Astrocyte (in vitro differentiated cells and primary cell): ENCODE data around the gene SWT1. TPM values are rescaled to one million over a fixed set of nuclear protein-coding genes. Genes with fewer than 3 reads are reported as not detected.
A peak's percentile ranks its signal among the peaks of the same experiment; 100 is the strongest.

Experiments used
- DNase-seq: peaks from one replicate; pipeline ENCODE4 v3.0.0-alpha.2; 2010; ENCODE audit warnings: low read depth
- FAIRE-seq: peaks from 2 replicates; lab custom pipeline; 2011; peaks lifted over from hg19 to GRCh38; lab: Jason Lieb, UNC
- H2AFZ ChIP-seq: 2 replicates; pipeline ENCODE4 v1.6.0; 2012; ENCODE audit warnings: low read depth, low read length, inconsistent platforms
- H3K27ac ChIP-seq: 2 replicates; pipeline ENCODE4 v1.5.1; 2011; ENCODE audit warnings: low read depth, low read length, inconsistent platforms
- H3K27me3 ChIP-seq: 2 replicates; pipeline ENCODE4 v1.6.0; 2011; ENCODE audit warnings: low read length, inconsistent platforms; ENCODE audit not compliant: insufficient read depth
- H3K36me3 ChIP-seq: 2 replicates; pipeline ENCODE4 v1.5.1; 2011; ENCODE audit warnings: low read length, inconsistent platforms; ENCODE audit not compliant: insufficient read depth
- H3K4me1 ChIP-seq: 2 replicates; pipeline ENCODE4 v1.5.1; 2011; ENCODE audit warnings: low read length, inconsistent platforms; ENCODE audit not compliant: insufficient read depth
- H3K4me2 ChIP-seq: 2 replicates; pipeline ENCODE4 v1.6.0; 2012; ENCODE audit warnings: low read length, inconsistent platforms
- H3K4me3 ChIP-seq: 2 replicates; pipeline ENCODE4 v1.5.1; 2011; ENCODE audit warnings: low read depth, mild to moderate bottlenecking, low read length, inconsistent platforms; ENCODE audit not compliant: insufficient read depth
- H3K79me2 ChIP-seq: 2 replicates; pipeline ENCODE4 v1.6.0; 2012; ENCODE audit warnings: mild to moderate bottlenecking, low read length, inconsistent platforms; ENCODE audit not compliant: insufficient read depth
- H3K9ac ChIP-seq: 2 replicates; pipeline ENCODE4 v1.6.0; 2012; ENCODE audit warnings: mild to moderate bottlenecking, low read length, inconsistent platforms
- H3K9me3 ChIP-seq: 2 replicates; pipeline ENCODE4 v1.5.1; 2012; ENCODE audit warnings: low read depth, mild to moderate bottlenecking, low read length, inconsistent platforms; ENCODE audit not compliant: insufficient read depth
- H4K20me1 ChIP-seq: 2 replicates; pipeline ENCODE4 v1.6.0; 2012; ENCODE audit warnings: low read length, inconsistent platforms; ENCODE audit not compliant: insufficient read depth
- H3K27ac Mint-ChIP-seq: one replicate; pipeline ENCODE4 v1.8.0; 2021; ENCODE audit warnings: mild to moderate bottlenecking, mixed read lengths; ENCODE audit not compliant: unreplicated experiment
- H3K27me3 Mint-ChIP-seq: one replicate; pipeline ENCODE4 v1.8.0; 2021; ENCODE audit warnings: low read depth, mixed read lengths; ENCODE audit not compliant: unreplicated experiment
- H3K36me3 Mint-ChIP-seq: one replicate; pipeline ENCODE4 v1.8.0; 2021; ENCODE audit warnings: low read depth, mixed read lengths; ENCODE audit not compliant: unreplicated experiment
- H3K4me1 Mint-ChIP-seq: one replicate; pipeline ENCODE4 v1.8.0; 2021; ENCODE audit warnings: low read depth, mixed read lengths; ENCODE audit not compliant: unreplicated experiment
- H3K4me3 Mint-ChIP-seq: one replicate; pipeline ENCODE4 v1.8.0; 2021; ENCODE audit warnings: mild to moderate bottlenecking, moderate library complexity, mixed read lengths; ENCODE audit not compliant: unreplicated experiment
- H3K9me3 Mint-ChIP-seq: one replicate; pipeline ENCODE4 v1.8.0; 2021; ENCODE audit warnings: mild to moderate bottlenecking, mixed read lengths; ENCODE audit not compliant: unreplicated experiment
- EZH2 ChIP-seq: IDR thresholded peaks from 2 replicates; pipeline ENCODE4 v1.6.1; 2012; ENCODE audit warnings: mild to moderate bottlenecking, low read length, inconsistent platforms; ENCODE audit not compliant: insufficient read depth
- total RNA-seq: library from RNA; stranded (reverse); gene quantifications from 2 replicates; pipeline ENCODE4 v1.2.1, GENCODE V29; 2021
- TF ChIP-seq, protein P1 (sequence below): IDR thresholded peaks from 2 replicates; pipeline ENCODE4 v1.5.1; 2011; ENCODE audit warnings: low read depth, mild to moderate bottlenecking, inconsistent platforms, low read length, moderate library complexity; ENCODE audit not compliant: insufficient read depth

The SWT1 gene
- total RNA-seq, 1 donor from 2014 or later, result 5.4 TPM

DNA sequence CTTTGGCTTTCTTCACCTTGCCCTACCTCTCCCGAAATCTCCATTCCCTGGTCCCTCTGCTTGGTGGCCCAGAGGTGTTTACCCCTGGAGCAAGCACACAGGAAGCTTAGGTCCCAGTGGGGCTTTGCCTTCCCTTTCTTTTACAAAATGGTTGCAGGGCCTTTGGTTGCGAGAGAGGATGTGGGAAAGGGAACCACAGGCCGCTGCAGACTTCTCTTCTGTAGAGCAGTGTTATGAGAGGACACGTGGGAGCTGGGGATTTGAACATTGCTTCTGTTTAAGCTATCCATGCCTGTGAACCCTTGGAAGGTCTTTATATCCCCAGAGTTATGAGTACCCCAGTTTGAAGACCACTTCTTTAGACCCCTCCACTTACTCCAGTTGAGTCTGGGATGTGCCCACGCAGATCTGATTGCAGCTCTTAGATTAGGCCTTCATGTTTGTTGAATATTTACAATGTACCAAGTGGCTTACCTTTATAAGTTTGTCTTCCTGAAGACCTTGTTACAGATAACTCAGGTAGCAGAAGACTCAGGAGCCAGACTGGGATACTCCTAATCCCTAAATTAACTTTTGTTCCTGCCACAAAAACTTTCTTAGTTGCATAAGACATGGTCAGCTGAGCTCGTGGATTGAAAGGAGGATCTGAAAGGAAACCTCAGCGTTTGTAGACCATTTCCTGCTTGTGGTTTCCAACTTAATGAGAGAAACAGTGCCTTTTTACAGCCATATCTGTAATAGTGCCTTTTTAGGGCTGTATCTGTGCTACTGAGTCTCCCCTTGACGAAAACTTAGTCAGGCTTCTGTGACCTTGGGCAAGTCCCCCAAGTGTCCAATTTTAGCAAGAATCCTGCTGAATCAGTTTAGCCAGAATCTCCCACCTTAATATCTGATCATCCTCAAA lies 182.0 kb downstream of the SWT1 start:
- Histone ChIP-seq H4K20me1 (no peaks in the 10 kb centered on the region), H3K36me3 (no peaks in the 10 kb centered on the region), H3K79me2 (no peaks in the 10 kb centered on the region), H3K9me3 (no peaks in the 10 kb centered on the region), H3K4me1 (no peaks in the 10 kb centered on the region), H3K27me3 (no peaks in the 10 kb centered on the region), H3K4me3 (no peak overlapping the region), H3K9ac (no peak overlapping the region), H2AFZ (no peak overlapping the region), H3K4me2 (no peak overlapping the region), H3K27ac (no peak overlapping the region)
- Mint-ChIP-seq H3K27ac (no peak overlapping the region), H3K27me3 (no peaks in the 10 kb centered on the region), H3K4me1 (peaks cover 15% of the 10 kb centered on the region), H3K4me3 (no peak overlapping the region), H3K36me3 (no peaks in the 10 kb centered on the region), H3K9me3 (no peaks in the 10 kb centered on the region)
- FAIRE-seq (no peak), DNase-seq (peak; percentile 45)
- TF ChIP-seq, protein P1, sequence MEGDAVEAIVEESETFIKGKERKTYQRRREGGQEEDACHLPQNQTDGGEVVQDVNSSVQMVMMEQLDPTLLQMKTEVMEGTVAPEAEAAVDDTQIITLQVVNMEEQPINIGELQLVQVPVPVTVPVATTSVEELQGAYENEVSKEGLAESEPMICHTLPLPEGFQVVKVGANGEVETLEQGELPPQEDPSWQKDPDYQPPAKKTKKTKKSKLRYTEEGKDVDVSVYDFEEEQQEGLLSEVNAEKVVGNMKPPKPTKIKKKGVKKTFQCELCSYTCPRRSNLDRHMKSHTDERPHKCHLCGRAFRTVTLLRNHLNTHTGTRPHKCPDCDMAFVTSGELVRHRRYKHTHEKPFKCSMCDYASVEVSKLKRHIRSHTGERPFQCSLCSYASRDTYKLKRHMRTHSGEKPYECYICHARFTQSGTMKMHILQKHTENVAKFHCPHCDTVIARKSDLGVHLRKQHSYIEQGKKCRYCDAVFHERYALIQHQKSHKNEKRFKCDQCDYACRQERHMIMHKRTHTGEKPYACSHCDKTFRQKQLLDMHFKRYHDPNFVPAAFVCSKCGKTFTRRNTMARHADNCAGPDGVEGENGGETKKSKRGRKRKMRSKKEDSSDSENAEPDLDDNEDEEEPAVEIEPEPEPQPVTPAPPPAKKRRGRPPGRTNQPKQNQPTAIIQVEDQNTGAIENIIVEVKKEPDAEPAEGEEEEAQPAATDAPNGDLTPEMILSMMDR, result no peak
- no peak for TF ChIP-seq EZH2

DNA sequence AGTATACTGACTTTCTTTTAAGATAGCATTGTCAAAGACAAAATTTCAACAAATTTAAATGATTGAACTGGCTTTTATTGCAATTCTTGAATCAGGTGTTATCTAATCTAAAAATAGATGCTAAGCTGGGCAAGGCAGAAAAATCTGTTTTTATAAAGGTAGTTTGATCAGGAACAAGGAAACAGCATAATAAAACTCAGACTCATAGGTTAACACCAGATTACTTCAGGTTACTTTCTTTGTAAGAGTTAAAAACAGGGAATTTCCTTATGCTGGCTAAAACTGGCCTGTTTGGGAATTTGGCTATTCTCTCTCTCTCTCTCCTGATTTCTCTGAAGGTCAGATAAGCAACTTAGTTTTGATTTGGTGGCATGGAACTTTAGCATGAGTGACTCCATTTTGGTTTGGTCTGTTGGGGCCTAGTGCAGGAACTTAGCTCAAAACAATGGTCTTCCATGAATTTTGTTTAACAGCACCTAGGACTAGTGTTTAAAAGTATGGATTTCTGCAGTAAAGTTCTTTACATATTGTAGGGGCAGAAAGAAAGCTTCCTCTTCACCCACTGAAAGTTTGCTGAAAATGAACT lies 184.3 kb downstream of the SWT1 start:
- Mint-ChIP-seq H3K4me3 (no peak overlapping the region), H3K9me3 (no peaks in the 10 kb centered on the region), H3K27ac (no peak overlapping the region), H3K36me3 (no peaks in the 10 kb centered on the region), H3K27me3 (no peaks in the 10 kb centered on the region), H3K4me1 (peaks cover 15% of the 10 kb centered on the region)
- Histone ChIP-seq H3K9ac (no peak overlapping the region), H3K79me2 (no peaks in the 10 kb centered on the region), H3K27me3 (no peaks in the 10 kb centered on the region), H3K36me3 (no peaks in the 10 kb centered on the region), H3K27ac (no peak overlapping the region), H4K20me1 (no peaks in the 10 kb centered on the region), H3K4me2 (no peak overlapping the region), H3K4me3 (no peak overlapping the region), H2AFZ (no peak overlapping the region), H3K4me1 (no peaks in the 10 kb centered on the region), H3K9me3 (no peaks in the 10 kb centered on the region)
- TF ChIP-seq EZH2, result no peak
- TF ChIP-seq, protein P1, result no peak
- DNase-seq (no peak), FAIRE-seq (no peak)

Other genes starting within 250 kb of the SWT1 start
- 8.8 and 9.1 TPM in 2 replicates for gene NIBAN1, start 182.7 kb upstream of the SWT1 start, total RNA-seq
- gene RNF2, start 111.6 kb upstream of the SWT1 start, total RNA-seq, result 32.3 and 34.2 TPM in 2 replicates
- gene TRMT1L, start 214 bp upstream of the SWT1 start, total RNA-seq, result 14.9 and 17.0 TPM in 2 replicates
- gene IVNS1ABP, start 160.1 kb downstream of the SWT1 start, total RNA-seq, result 94.0 and 107 TPM in 2 replicates